ENCODE results near the gene BUD23.
A peak's percentile ranks its signal among the peaks of the same experiment; 100 is the strongest.
"Not testable (repeated sequence)": the region's sequence is repeated elsewhere in the genome, so short reads cannot be mapped to it uniquely, and the experiment has no call there.

The BUD23 gene, protein sequence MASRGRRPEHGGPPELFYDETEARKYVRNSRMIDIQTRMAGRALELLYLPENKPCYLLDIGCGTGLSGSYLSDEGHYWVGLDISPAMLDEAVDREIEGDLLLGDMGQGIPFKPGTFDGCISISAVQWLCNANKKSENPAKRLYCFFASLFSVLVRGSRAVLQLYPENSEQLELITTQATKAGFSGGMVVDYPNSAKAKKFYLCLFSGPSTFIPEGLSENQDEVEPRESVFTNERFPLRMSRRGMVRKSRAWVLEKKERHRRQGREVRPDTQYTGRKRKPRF

DNA sequence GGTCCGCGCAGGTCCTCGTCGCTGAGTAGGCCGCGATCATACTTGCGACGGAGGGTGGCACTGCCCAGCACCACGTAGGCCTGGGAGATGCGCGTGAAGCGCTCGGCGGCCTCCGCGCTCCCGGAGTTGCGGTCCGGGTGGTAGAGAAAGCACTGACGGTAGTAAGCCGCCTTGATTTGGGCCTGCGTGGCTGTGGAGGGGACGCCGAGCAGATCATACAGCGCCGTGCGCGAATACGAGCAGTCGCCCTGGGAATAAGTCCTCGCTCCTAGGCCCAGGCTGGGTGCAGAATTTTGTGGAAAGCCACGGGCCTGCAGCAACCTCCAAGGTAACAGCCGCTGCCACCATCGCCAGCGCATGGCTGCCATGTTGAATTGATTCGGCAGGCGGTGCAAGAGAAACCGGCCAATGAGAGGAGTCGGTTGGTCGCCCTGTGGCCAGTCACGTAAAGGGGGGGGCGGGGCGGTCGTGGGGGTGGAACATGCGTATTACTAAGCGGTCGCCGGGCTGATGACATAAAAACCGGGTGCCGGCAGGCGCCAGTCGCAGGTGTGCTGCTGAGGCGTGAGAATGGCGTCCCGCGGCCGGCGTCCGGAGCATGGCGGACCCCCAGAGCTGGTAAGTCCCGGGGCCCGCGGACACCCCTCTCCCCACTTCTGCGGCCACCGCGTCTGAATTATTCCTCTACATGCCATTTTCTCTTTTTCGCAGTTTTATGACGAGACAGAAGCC lies at the start of gene BUD23, which contains the start of gene DNAJC30:
BUD23 (plus strand) TSS at position 542 of the 732 bp plus-strand sequence; CDS start at position 571, 29 bp downstream.
DNAJC30 (minus strand) TSS at position 398 of the 732 bp plus-strand sequence; CDS start at position 368, 30 bp downstream.
- peak; percentile 89 to 97 for DNase-seq (ENCODE audit: low read depth in 2 of 2)

DNA sequence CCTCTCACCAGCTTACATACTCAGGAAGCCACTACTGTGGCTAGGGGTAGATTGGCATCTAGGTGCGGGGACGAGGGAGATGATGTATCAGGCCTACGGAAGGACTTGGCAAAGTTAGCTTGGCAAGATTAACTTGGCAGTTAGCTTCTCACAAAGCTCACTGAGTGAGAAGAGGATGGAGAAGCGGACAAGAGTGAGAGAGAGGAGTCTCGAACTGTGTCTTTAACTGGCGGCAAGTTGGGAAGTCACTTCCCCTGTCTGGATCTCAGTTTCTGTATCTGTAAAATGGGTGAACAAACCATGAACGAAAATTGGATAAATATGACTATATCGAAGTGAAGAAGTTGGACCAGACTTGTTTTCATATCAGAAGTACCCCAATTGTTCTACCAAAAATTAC lies 49.6 kb upstream of the BUD23 start:
- DNase-seq (ENCODE audit: low read depth in 2 of 2), result no peak

DNA sequence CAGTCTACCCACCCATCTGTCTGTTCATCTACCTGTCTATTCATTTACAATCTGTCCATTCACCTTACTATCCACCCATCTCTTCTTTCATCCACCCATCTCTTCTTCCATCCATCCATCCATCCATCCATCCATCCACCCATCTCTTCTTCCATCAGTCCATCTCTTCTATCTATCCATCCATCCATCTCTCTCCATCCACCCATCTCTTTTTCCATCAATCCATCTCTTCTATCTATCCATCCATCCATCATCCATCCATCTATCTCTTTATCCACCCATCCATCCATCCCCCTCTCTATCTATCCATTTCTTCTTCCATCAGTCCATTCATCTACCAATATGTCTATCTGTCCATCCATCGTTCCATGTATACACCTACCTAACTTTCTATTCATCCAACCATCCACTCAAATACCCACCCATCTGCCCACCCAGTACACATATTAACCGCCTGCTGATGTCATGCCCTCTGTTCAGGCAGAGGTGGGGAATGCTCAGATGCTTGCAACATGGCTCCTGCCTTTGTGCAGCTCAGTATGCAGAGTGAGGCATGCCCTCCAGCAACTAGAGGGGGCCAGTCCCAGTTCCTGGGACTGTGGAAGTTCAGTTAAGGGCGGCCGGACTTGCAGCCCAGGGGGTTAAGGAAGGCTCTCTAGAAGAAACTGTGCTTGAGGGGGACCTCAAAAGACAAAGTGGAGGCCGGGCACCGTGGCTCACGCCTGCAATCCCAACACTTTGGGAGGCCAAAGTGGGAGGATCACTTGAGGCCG lies 47.8 kb upstream of the BUD23 start:
- no peak for DNase-seq (ENCODE audit: low read depth in 2 of 2)

DNA sequence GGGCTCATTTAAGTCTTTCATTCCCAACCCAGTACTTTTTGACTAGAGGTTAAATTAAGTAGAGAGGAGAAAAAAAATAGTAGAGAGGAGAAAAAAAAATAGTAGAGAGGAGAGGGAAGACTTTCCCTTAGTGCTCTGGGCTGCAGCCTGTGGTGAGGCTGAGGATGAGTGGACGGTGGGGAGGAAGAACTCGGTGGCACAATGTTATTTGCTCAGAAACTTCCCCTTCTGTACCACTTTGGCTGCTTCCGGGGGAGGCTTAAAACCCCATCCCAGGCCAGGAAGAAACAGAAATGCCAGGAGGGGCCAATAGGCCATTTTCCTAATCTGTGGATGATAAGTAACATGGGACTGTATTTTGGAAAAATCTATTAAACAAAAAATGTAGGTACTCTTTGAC lies 44.5 kb upstream of the BUD23 start:
- DNase-seq (ENCODE audit: low read depth in 2 of 2), result no peak

DNA sequence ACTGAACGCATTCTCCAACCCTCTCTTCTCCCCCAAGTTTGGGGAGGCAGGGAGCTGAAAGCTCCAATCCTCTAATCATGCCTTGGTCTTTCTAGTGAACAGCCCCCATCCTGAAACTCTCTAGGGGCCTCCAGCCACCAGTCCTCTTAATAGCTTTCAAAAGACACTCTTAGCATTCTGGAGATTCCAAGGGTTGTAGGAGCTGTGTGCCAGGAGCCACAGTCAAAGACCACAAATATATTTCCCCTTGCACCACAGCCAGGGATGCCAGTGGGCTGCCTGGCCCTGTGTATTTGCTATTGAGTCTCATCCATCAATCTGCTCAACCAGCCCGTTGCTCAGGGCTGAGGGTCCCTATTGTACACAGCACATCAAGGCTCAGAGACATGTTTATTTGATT lies 40.6 kb upstream of the BUD23 start:
- DNase-seq (ENCODE audit: low read depth in 2 of 2), result no peak

DNA sequence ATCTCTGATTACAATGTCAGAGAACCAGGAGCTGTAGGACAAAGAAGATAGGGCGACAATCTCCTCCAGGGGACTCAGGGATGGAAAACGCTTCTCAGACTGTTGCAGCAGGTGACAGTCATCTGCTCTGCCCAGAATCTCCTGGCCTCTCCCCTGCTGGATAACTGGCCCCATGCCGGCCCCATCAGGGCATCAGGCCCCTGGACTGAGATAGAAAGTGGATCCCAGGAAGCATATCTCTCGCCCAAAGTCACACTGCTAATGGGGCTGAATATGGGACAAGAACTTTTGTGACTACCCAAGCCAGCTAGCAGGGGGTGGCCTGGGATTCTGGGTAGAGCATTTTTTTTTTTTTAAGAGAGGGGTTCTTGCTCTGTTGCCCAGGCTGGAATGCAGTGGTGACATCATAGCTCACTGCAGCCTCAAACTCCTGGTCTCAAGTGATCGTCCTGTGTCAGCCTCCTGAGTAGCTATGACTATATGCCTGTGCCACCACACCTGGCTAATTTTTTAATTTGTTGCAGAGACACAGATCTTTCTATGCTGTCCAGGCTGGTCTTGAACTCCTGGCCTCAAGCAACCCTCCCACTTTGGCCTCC lies 38.6 kb upstream of the BUD23 start:
- no peak for DNase-seq (ENCODE audit: low read depth in 2 of 2)

DNA sequence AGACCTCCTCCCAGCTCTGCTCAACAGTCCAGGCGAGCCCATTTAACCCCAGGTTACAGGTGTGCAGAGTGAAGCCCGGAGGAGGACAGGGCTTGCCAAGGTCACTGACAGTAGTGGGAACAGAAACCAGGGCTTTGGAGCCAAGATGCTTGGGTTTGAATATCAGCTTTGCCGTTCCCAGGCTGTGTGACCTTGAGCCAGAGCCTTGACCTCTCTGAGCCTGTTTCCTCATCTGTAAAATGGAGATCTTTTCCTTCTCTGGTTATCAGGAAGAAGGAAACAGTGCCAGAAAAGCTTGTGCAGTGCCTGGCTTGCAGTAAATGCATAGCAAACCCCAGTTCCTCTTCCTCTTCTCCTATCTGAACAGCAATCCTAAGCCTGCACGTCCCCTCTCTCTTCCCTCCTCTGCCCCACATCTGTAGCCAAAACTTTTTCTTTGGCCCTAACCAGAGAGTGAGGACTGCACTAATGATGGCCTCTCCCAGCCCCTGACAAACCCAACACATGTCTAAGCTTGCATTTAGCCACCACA lies 37.7 kb upstream of the BUD23 start:
- DNase-seq (ENCODE audit: low read depth in 2 of 2), result no peak

DNA sequence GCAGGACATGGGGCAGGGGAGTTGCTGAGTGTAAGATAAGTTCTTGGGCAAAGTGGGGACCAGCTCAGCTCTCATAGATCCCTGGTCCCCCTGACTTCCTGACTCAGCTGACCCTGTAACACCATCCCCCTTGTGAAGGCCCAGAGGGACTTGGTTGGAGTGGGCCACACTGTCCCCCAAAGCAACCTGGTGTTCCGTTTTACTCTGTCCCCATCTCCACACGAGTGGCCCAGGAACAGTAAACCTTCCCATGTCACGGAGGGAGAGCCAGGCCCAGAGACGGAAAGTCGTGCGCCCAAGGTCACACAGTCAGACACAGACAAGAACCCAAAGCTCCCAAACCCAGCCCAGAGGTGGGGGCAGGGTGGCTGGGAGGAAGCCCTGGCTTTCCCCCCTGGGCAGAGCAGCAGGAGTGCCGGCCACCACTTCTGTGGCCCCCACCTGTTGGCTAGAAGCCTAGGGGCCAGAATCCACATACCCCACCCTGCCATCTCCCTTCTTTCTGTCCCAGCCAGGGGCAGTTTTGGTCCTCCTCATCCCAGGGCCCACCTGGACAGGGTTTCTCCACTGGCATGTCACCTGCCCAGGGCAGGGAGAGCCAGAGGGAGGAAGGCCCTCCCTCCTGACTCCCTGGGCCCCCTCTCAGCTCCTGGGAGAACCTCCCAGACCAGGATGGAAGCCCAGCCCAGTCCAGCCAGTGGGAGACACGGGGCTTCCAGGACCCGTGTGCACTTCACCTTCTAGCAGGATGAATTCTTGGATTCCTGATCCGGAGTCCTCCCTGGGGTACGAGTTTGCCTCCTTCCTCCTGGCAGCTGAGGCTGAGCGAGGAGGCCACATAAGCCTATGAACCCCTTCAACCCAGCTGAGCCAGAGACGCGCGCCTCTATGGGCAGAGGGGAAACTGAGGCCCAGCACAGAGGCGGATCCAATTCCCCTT lies 36.3 kb upstream of the BUD23 start:
- DNase-seq (ENCODE audit: low read depth in 2 of 2), result no peak

DNA sequence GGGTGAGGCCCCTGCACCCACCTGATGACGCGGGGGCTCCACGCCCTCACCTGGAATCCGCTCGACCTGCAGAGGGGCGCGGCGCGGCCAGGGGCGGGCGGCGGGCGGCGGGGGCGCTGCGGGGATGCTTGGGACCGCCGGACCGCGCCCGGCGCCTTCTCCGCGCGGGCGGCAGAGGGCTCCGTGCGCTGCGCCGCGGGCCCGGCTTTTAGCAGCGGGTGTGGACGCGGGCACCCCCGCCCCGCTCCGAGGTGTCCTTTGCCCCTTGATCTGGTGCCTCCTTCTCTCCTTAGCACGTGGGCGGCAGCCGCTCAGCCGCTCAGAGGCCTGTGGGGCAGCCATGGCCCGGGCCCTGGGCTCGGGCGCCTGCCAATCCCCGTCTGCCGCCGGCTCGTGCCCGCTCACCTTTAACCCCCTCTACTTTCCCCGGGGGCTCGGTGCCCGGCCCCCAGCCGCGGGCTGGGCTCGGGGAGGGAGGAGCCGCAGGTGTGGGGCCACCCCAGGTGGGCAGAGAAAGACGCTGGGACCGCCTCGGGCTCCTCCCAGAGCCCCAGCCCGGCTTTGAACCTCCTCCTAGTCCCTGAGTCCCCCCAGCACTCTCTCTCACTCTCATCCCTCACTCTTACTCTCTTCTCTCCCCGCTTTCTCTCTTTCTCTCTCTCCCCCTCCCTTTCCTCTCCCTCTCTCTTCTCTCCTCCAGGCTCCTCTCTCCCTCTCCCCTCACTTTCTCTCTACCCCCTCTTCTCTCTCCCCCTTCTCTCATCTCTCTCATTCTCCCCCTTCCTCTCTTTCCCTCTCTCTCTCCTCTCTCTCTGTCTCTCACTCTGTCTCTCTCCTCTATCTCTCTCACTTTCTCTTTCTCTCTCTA lies 35.4 kb upstream of the BUD23 start:
- no peak for DNase-seq (ENCODE audit: low read depth in 2 of 2)

DNA sequence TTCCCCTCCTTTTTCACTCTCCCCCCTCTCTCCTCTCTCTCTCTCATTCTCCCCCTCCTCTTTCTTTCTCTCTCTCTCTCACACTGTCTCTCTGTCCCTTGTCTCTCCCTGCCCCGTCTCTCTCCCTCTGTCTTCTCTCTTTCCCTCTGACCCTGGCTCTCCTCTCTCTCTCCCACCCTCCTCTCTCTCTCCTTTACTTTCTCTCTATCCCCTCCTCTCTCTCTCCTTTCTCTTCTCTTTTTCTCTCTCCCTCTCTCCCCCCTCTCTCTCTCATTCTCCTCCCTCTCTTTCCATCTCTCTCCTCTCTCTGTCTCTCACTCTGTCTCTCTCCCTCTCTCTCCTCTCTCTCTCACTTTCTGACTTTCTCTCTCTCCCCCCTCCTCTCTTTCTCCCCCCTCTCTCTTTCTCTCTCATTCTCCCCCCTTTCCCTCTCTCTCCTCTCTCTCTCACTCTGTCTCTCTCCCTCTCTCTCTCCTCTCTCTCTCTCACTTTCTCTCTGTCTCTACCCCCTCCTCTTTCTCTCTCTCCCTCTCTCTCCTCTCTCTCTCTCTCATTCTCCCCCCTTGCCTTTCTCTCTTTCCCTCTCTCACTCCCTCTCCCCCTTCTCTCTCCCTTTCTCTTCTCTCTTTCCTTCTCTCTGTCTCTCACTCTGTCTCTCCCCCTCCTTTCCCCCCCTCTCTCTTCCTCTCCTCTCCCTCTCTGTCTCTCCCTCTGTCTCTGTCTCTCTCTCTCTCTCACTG lies 34.6 kb upstream of the BUD23 start:
- no peak for DNase-seq (ENCODE audit: low read depth in 2 of 2)

DNA sequence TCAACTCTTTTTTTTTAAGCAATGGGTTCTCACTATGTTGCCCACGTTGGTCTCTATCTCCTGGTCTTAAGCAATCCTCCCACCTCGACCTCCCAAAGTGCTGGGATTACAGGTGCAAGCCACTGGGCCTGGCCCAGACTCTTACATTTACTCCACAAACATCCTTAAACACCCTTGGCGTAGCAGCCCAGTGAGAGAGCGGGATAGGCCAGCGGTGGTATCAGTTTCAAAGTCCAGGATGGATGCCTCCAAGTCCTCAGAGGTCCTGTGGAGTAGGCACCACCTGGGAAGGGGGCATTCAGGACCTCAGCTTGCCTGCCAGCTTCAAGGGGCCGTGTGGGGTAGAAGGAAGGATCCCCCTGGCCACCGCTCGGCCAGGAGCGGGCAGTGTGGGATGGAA lies 33.8 kb upstream of the BUD23 start:
- DNase-seq (ENCODE audit: low read depth in 2 of 2), result no peak

DNA sequence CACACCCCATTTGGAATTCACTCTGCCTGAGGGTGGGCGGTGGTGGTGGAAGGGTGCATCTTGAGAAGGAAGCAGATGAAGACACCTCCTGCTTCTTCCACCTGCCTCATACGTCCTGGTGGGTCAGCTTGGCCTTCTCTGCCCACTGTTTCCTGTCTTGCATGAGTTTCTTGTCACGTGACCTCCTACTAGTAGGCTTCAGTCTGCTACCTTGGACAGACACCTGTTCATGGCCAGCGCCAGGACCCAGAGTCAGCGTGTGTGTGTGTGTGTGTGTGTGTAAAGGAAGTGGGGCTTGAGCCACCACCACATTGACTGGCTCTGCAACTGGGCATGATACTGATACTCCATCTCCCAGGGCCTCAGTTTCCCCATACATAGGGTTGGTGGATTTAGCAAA lies 32.9 kb upstream of the BUD23 start:
- DNase-seq (ENCODE audit: low read depth in 2 of 2), result no peak

DNA sequence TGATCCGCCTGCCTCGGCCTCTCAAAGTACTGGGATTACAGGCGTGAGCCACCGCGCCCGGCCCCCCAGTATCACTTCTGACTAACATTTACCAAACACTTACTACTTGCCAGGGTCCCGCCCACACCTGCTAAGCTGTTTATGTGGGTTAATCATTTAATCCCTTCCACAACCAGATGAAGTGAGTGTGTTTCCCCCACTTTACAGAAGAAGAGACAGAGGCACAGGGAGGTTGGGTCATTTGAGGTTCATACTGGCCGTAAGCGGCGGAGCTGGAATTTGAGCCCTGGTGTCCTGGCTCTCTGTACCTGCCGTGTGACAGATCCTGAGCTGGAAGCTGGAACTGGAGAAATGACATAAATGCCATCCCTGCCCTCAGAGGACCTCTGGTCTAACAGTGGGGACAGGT lies 30.9 kb upstream of the BUD23 start:
- DNase-seq (ENCODE audit: low read depth in 2 of 2), result no peak

DNA sequence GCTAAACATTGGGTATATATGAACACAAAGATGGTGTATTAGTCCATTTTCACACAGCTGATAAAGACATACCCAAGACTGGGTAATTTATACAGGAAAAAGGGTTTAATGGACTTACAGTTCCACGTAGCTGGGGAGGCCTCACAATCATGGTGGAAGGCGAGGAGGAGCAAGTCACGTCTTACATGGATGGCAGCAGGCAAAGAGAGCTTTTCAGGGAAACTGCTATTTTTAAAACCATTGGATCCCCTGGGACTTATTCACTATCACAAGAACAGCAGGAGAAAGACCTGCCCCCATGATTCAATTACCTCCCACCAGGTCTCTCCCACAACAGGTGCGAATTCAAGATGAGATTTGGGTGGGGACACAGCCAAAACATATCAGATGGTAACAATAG lies 28.1 kb upstream of the BUD23 start:
- DNase-seq (ENCODE audit: low read depth in 2 of 2), result not testable (repeated sequence)

DNA sequence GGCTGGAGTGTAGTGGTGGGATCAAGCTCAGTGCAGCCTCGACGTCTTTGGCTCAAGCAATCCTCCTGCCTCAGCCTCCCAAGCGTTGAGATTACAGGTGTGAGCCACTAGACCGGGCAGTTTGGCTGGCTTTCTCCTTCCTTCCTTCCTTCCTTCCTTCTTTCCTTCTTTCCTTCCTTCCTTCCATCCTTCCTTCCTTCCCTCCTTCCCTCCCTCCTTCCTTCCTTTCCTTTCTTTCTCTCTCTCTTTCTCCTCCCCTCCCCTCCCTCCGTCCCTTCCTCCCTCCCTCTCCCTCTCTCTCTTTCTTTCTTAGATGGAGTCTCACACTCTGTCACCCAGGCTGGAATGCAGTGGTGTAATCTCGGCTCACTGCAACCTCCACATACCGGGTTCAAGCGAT lies 23.4 kb upstream of the BUD23 start:
- DNase-seq (ENCODE audit: low read depth in 2 of 2), result no peak

DNA sequence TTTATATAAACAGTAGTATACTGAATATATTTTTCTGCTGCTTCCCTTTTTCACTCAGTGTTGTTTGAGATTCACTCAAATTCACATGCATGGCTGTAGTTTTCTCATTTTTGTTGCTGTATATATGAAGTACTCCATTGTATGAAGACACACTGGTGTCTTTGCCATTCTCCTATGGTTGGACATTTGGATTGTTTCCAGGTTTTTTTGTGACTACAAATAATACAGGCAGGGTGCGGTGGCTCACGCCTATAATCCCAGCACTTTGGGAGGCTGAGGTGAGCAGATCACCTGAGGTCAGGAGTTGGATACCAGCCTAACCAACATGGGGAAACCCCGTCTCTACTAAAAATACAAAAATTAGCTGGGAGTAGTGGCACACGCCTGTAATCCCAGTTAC lies 22.8 kb upstream of the BUD23 start:
- not testable (repeated sequence) for DNase-seq (ENCODE audit: low read depth in 2 of 2)

DNA sequence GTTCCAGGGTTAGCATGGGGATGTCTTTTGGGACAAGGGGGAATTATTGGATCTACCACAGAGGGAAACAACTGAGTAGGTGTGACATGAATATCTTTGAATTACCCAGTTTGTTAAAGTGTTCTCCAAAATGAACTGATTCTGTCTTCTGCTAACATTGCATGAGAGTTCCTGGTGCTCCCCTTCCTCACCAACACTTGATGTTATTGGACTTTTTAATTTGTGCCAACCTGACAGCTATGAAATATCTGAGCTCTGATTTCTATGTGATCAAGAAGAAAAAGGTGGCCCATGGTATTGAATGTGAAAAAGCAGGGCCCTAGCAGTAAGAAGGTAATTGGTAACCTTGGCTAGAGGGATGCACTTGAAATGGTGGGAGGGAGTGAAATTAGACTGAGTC lies 20.4 kb upstream of the BUD23 start:
- DNase-seq (ENCODE audit: low read depth in 2 of 2), result no peak

DNA sequence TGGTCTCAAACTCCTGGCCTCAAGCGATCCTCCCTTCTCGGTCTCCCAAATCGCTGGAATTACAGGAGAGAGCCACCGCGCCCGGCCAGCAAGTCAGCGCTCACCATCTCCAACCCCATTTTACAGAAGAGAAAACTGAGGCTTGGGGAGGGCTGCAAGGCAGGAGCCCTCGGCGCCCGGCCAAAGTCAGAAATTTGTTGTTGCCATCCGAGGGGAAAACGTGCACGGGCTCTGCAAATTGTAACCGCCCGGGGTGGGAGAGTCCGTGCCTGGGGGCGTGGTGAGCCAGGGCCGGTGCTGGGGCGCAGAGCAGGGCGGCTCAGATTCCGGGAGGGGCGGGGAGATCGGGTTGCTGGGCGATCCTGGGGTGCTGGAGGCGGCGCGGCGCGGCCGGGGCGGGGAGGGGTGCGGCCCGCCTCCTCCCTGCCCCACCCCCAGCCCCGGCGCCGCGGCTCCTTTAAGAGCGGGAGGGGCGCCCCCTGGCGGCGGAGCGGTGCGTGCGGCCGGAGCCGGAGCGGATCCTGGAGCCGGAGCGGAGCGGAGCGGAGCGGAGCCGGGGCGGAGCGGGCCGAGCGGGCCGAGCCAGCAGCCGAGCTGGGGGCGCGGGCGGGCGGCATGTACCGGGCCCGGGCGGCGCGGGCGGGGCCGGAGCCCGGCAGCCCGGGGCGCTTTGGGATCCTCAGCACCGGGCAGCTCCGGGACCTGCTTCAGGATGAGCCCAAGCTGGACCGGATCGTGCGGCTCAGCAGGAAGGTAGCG lies 15.9 kb upstream of the BUD23 start, which contains the start of gene VPS37D:
VPS37D (plus strand) TSS at position 488 of the 759 bp plus-strand sequence; CDS start at position 616, 128 bp downstream.
- DNase-seq (ENCODE audit: low read depth in 2 of 2), result peak; percentile 88 to 95

Measured in stimulated activated CD4-positive, alpha-beta T cell treated with anti-CD3 and anti-CD28 coated beads, Interleukin-1b, Interleukin-23, amount 100 ng/mL, for 1 hour (primary cell).